ENCODE data around the gene PLEKHH2.

Gene PLEKHH2

GRCh38 chr2:43699761-43700160 lies 62.7 kb downstream of the PLEKHH2 start:
- H3K4me3 ChIP-seq (ENCODE audit: control insufficient read depth, low read depth, low read length), result no peak overlapping the region
- no peak for DNase-seq (ENCODE audit: low read depth)
- TF ChIP-seq, protein P1, sequence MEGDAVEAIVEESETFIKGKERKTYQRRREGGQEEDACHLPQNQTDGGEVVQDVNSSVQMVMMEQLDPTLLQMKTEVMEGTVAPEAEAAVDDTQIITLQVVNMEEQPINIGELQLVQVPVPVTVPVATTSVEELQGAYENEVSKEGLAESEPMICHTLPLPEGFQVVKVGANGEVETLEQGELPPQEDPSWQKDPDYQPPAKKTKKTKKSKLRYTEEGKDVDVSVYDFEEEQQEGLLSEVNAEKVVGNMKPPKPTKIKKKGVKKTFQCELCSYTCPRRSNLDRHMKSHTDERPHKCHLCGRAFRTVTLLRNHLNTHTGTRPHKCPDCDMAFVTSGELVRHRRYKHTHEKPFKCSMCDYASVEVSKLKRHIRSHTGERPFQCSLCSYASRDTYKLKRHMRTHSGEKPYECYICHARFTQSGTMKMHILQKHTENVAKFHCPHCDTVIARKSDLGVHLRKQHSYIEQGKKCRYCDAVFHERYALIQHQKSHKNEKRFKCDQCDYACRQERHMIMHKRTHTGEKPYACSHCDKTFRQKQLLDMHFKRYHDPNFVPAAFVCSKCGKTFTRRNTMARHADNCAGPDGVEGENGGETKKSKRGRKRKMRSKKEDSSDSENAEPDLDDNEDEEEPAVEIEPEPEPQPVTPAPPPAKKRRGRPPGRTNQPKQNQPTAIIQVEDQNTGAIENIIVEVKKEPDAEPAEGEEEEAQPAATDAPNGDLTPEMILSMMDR (IDR thresholded peaks at IDR 0.05; ENCODE audit: control insufficient read depth, insufficient read depth, low read depth, low read length, missing control alignments), result no peak

GRCh38 chr2:43701111-43701510 lies 64.1 kb downstream of the PLEKHH2 start:
- DNase-seq (ENCODE audit: low read depth), result no peak
- H3K4me3 ChIP-seq (ENCODE audit: control insufficient read depth, low read depth, low read length), result no peak overlapping the region
- TF ChIP-seq, protein P1 (IDR thresholded peaks at IDR 0.05; ENCODE audit: control insufficient read depth, insufficient read depth, low read depth, low read length, missing control alignments), result no peak

GRCh38 chr2:43707255-43708015 lies 70.4 kb downstream of the PLEKHH2 start:
- peak; percentile 71 for DNase-seq (ENCODE audit: low read depth)
- no peak overlapping the region for H3K4me3 ChIP-seq (ENCODE audit: control insufficient read depth, low read depth, low read length)
- TF ChIP-seq, protein P1 (IDR thresholded peaks at IDR 0.05; ENCODE audit: control insufficient read depth, insufficient read depth, low read depth, low read length, missing control alignments), result no peak

DNA sequence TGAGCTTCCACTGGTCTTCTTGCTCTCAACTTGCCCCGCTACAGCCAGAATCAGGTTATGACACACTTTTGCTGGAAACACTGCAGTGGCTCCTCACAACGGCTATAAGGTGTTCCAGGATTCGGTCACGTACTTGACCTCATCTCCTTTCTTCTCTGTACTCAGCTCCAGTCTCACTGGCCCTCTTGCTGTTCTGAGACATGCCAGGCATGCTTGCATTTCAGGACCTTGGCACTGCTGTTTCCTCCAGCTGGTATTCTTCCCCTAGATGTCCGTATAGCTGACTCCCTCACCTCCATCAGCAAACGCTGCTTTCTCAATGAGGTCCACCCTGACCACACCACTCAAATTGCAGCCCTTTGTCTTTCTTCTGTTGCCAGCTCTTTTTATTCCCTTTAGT lies 71.1 kb downstream of the PLEKHH2 start:
- TF ChIP-seq, protein P1 (IDR thresholded peaks at IDR 0.05; ENCODE audit: control insufficient read depth, insufficient read depth, low read depth, low read length, missing control alignments), result no peak
- DNase-seq (ENCODE audit: low read depth), result no peak
- H3K4me3 ChIP-seq (ENCODE audit: control insufficient read depth, low read depth, low read length), result no peak overlapping the region

DNA sequence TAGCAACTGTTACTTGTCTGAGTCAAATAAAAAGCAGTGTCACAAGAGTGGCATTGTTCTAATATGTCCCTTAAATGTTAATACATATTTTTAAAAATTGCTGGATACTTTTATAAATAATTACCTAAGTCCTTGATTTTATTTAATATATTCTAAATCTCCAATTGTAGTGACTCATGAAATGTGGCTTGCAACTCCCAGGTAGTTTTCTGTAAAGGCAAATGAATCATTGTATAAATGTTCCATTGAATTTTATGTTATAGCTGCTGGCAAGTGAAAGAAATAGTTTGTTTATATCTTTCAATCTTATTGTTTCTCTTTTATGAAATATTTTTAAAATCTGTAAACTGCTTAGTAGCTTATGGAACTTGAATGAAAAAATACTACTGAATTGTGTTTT lies 71.8 kb downstream of the PLEKHH2 start:
- TF ChIP-seq, protein P1 (IDR thresholded peaks at IDR 0.05; ENCODE audit: control insufficient read depth, insufficient read depth, low read depth, low read length, missing control alignments), result no peak
- DNase-seq (ENCODE audit: low read depth), result no peak
- H3K4me3 ChIP-seq (ENCODE audit: control insufficient read depth, low read depth, low read length), result no peak overlapping the region

GRCh38 chr2:43710866-43711265 lies 73.8 kb downstream of the PLEKHH2 start:
- DNase-seq (ENCODE audit: low read depth), result no peak
- TF ChIP-seq, protein P1 (IDR thresholded peaks at IDR 0.05; ENCODE audit: control insufficient read depth, insufficient read depth, low read depth, low read length, missing control alignments), result no peak
- H3K4me3 ChIP-seq (ENCODE audit: control insufficient read depth, low read depth, low read length), result no peak overlapping the region
